Esophagus (tissue), 2 donors: ENCODE measurements around the gene ARHGEF16. TPM values are rescaled to one million over a fixed set of nuclear protein-coding genes. Genes with fewer than 3 reads are reported as not detected.

Experiments used
- H3K27ac ChIP-seq, 2 donors: one replicate each; pipeline ENCODE4 v1.5.1; 2013; ENCODE audit warnings: low read depth in 2 of 2, mild to moderate bottlenecking in 2 of 2, inconsistent platforms in 1 of 2, low read length in 1 of 2, moderate library complexity in 1 of 2
- H3K27me3 ChIP-seq, 2 donors: one replicate each; pipeline ENCODE4 v1.6.1; 2013; ENCODE audit warnings: low read length in 2 of 2, control low read depth in 1 of 2, mild to moderate bottlenecking in 1 of 2; ENCODE audit not compliant: insufficient read depth in 2 of 2, control insufficient read depth in 1 of 2
- H3K36me3 ChIP-seq, 2 donors: one replicate each; pipeline ENCODE4 v1.6.1; 2013; ENCODE audit warnings: low read length in 1 of 2; ENCODE audit not compliant: control insufficient read depth in 2 of 2, insufficient read depth in 2 of 2
- H3K4me1 ChIP-seq, 2 donors: one replicate each; pipeline ENCODE4 v1.6.1; 2013; ENCODE audit warnings: low read length in 1 of 2; ENCODE audit not compliant: control insufficient read depth in 2 of 2, insufficient read depth in 2 of 2
- H3K4me3 ChIP-seq, 2 donors: one replicate each; pipeline ENCODE4 v1.5.1; 2013; ENCODE audit warnings: low read length in 2 of 2, mild to moderate bottlenecking in 2 of 2, low read depth in 1 of 2, moderate library complexity in 1 of 2
- H3K9me3 ChIP-seq, 2 donors: one replicate each; pipeline ENCODE4 v1.6.1; 2013; ENCODE audit warnings: mild to moderate bottlenecking in 2 of 2, low read depth in 1 of 2, low read length in 1 of 2, moderate library complexity in 1 of 2; ENCODE audit not compliant: control insufficient read depth in 2 of 2, insufficient read depth in 1 of 2
- WGBS, 2 donors: extraction: QIAGEN DNeasy Blood & Tissue Kit; methylation state at CpG; one replicate each; pipeline ENCODE4 v1.1.7; 2013; 5-methylcytosine and 5-hydroxymethylcytosine counted together
- polyA plus RNA-seq, 2 donors: library from polyadenylated mRNA; stranded (reverse); fragments of 200-250 nt; gene quantifications; one replicate each; pipeline ENCODE4 v1.2.3, GENCODE V29; 2013
- donor health status: healthy with polysubstance abuse.
- donor health status: Bipolar disorder and iron deficiency.

Gene ARHGEF16
- polyA plus RNA-seq = 10 to 100 TPM; 14.2 to 20.6 TPM

GRCh38 chr1:3453891-3454810, at the start of gene ARHGEF16:
Gene ARHGEF16, plus strand, starts transcription at chr1:3454665. Its CDS starts 8,420 bp downstream, at chr1:3463085.
- Histone ChIP-seq H3K27me3 (no peaks in the 10 kb centered on the region), H3K36me3 (no peaks in the 10 kb centered on the region), H3K4me1 (peaks cover 18 to 32% of the 10 kb centered on the region in 2 donors), H3K9me3 (no peaks in the 10 kb centered on the region), H3K27ac (peak within 1 kb of the TSS; percentile 58 to 59), H3K4me3 (peak within 1 kb of the TSS; percentile 65 to 71)
- 4 to 8% methylated on average over 48 to 84 of the region's 84 CpGs for WGBS, 2 donors

- 86 to 92% methylated on average over 27 of the region's 27 CpGs for WGBS, 2 donors
- peaks cover 0 to 10% of the 10 kb centered on the region in 2 donors for H3K4me1 ChIP-seq
- H3K4me3 ChIP-seq = no peak overlapping the region
- H3K9me3 ChIP-seq = peaks cover 0 to 5% of the 10 kb centered on the region in 2 donors
- H3K27me3 ChIP-seq = no peaks in the 10 kb centered on the region
- no peaks in the 10 kb centered on the region for H3K36me3 ChIP-seq
- no peak overlapping the region for H3K27ac ChIP-seq
Observed at GRCh38 chr1:3404801-3405200, 49.7 kb upstream of the ARHGEF16 start.

- Histone ChIP-seq H3K9me3 (peaks cover 0 to 5% of the 10 kb centered on the region in 2 donors), H3K4me3 (no peak overlapping the region), H3K4me1 (peaks cover 0 to 10% of the 10 kb centered on the region in 2 donors), H3K27ac (no peak overlapping the region), H3K27me3 (no peaks in the 10 kb centered on the region), H3K36me3 (no peaks in the 10 kb centered on the region)
- WGBS, 2 donors = 70 to 76% methylated on average over 30 of the region's 30 CpGs
Observed at GRCh38 chr1:3405491-3405890, 49.0 kb upstream of the ARHGEF16 start.

- Histone ChIP-seq H3K4me1 (peaks cover 0 to 10% of the 10 kb centered on the region in 2 donors), H3K9me3 (peaks cover 0 to 5% of the 10 kb centered on the region in 2 donors), H3K36me3 (no peaks in the 10 kb centered on the region), H3K27ac (no peak overlapping the region), H3K4me3 (no peak overlapping the region), H3K27me3 (no peaks in the 10 kb centered on the region)
- 81% methylated on average over 17 of the region's 17 CpGs for WGBS, 2 donors
Observed at GRCh38 chr1:3405974-3406867, 48.2 kb upstream of the ARHGEF16 start.

- Histone ChIP-seq H3K36me3 (no peaks in the 10 kb centered on the region), H3K9me3 (peaks cover 0 to 5% of the 10 kb centered on the region in 2 donors), H3K4me3 (no peak overlapping the region), H3K27ac (no peak overlapping the region), H3K4me1 (peaks cover 0 to 10% of the 10 kb centered on the region in 2 donors), H3K27me3 (no peaks in the 10 kb centered on the region)
- 85 to 87% methylated on average over 12 of the region's 12 CpGs for WGBS, 2 donors
Observed at GRCh38 chr1:3407021-3407420, 47.4 kb upstream of the ARHGEF16 start.

GRCh38 chr1:3408751-3409266, 45.7 kb upstream of the ARHGEF16 start:
- Histone ChIP-seq H3K27me3 (no peaks in the 10 kb centered on the region), H3K36me3 (no peaks in the 10 kb centered on the region), H3K4me3 (no peak overlapping the region), H3K9me3 (peaks cover 0 to 5% of the 10 kb centered on the region in 2 donors), H3K27ac (no peak overlapping the region), H3K4me1 (peaks cover 0 to 7% of the 10 kb centered on the region in 2 donors)
- WGBS, 2 donors = 86 to 91% methylated on average over 36 of the region's 36 CpGs

- 69 to 77% methylated on average over 19 of the region's 19 CpGs for WGBS, 2 donors
- H3K27me3 ChIP-seq = no peaks in the 10 kb centered on the region
- H3K4me1 ChIP-seq = peaks cover 0 to 7% of the 10 kb centered on the region in 2 donors
- H3K4me3 ChIP-seq = no peak overlapping the region
- no peak overlapping the region for H3K27ac ChIP-seq
- H3K9me3 ChIP-seq = peaks cover 0 to 5% of the 10 kb centered on the region in 2 donors
- H3K36me3 ChIP-seq = no peaks in the 10 kb centered on the region
Observed at GRCh38 chr1:3409366-3410141, 44.9 kb upstream of the ARHGEF16 start.

- Histone ChIP-seq H3K27ac (no peak overlapping the region), H3K9me3 (peaks cover 0 to 5% of the 10 kb centered on the region in 2 donors), H3K27me3 (no peaks in the 10 kb centered on the region), H3K4me1 (peaks cover 0 to 4% of the 10 kb centered on the region in 2 donors), H3K4me3 (no peak overlapping the region), H3K36me3 (no peaks in the 10 kb centered on the region)
- WGBS, 2 donors = 50 to 69% methylated on average over 21 of the region's 21 CpGs
Observed at GRCh38 chr1:3410142-3410925, 44.1 kb upstream of the ARHGEF16 start.
